HG03103 (cell line): ENCODE measurements around the gene RAB3B.
A peak's percentile ranks its signal among the peaks of the same experiment; 100 is the strongest.
"Not testable (repeated sequence)": the region's sequence is repeated elsewhere in the genome, so short reads cannot be mapped to it uniquely, and the experiment has no call there.

ENCODE experiments used
- ATAC-seq: cut with Tn5 transposase; IDR thresholded peaks from one replicate; pipeline ENCODE4 v1.9.1; 2021; ENCODE audit warnings: low read depth; ENCODE audit not compliant: unreplicated experiment

RAB3B gene

GRCh38 chr1:51990478-51990965 lies at the start of gene RAB3B:
Gene RAB3B, minus strand, starts transcription at chr1:51990700. Its CDS starts 13,583 bp downstream, at chr1:51977117.
- no peak for ATAC-seq

- ATAC-seq: no peak
Observed at GRCh38 chr1:52037909-52038308, 47.4 kb upstream of the RAB3B start.

GRCh38 chr1:52037402-52037814 lies 46.9 kb upstream of the RAB3B start:
- no peak for ATAC-seq

- ATAC-seq: no peak
Observed at GRCh38 chr1:52034050-52034384, 43.5 kb upstream of the RAB3B start.

GRCh38 chr1:52033190-52034049 lies 42.9 kb upstream of the RAB3B start, which contains the start of gene KTI12:
Gene KTI12, minus strand, starts transcription at chr1:52033810. Its CDS starts 49 bp downstream, at chr1:52033761.
- peak; percentile 76 for ATAC-seq

- ATAC-seq: no peak
Observed at GRCh38 chr1:52032785-52033131, 42.3 kb upstream of the RAB3B start.

- ATAC-seq: no peak
Observed at GRCh38 chr1:52032124-52032784, 41.8 kb upstream of the RAB3B start.

GRCh38 chr1:52028839-52029238 lies 38.3 kb upstream of the RAB3B start:
- ATAC-seq: not testable (repeated sequence)

GRCh38 chr1:52028328-52028727 lies 37.8 kb upstream of the RAB3B start:
- no peak for ATAC-seq

- no peak for ATAC-seq
Observed at GRCh38 chr1:52026278-52026677, 35.8 kb upstream of the RAB3B start.

GRCh38 chr1:52022133-52022532 lies 31.6 kb upstream of the RAB3B start:
- no peak for ATAC-seq

- ATAC-seq: no peak
Observed at GRCh38 chr1:52008071-52008809, 17.7 kb upstream of the RAB3B start.

GRCh38 chr1:52007215-52008002 lies 16.9 kb upstream of the RAB3B start:
- ATAC-seq: no peak

- not testable (repeated sequence) for ATAC-seq
Observed at GRCh38 chr1:52006081-52006553, 15.6 kb upstream of the RAB3B start.

GRCh38 chr1:52005548-52005947 lies 15.0 kb upstream of the RAB3B start:
- not testable (repeated sequence) for ATAC-seq

GRCh38 chr1:52003877-52004276 lies 13.4 kb upstream of the RAB3B start:
- no peak for ATAC-seq

- ATAC-seq: peak; percentile 83
Observed at GRCh38 chr1:52002038-52002917, 11.8 kb upstream of the RAB3B start.

- no peak for ATAC-seq
Observed at GRCh38 chr1:51998701-51999100, 8.2 kb upstream of the RAB3B start.

- ATAC-seq: no peak
Observed at GRCh38 chr1:51997974-51998382, 7.5 kb upstream of the RAB3B start.
